ENCODE results near the gene TSKS.

The TSKS gene

GRCh38 chr19:49713236-49713845 lies 49.8 kb downstream of the TSKS start:
- no peak for DNase-seq

GRCh38 chr19:49712397-49712859 lies 50.7 kb downstream of the TSKS start:
- DNase-seq = no peak

DNA sequence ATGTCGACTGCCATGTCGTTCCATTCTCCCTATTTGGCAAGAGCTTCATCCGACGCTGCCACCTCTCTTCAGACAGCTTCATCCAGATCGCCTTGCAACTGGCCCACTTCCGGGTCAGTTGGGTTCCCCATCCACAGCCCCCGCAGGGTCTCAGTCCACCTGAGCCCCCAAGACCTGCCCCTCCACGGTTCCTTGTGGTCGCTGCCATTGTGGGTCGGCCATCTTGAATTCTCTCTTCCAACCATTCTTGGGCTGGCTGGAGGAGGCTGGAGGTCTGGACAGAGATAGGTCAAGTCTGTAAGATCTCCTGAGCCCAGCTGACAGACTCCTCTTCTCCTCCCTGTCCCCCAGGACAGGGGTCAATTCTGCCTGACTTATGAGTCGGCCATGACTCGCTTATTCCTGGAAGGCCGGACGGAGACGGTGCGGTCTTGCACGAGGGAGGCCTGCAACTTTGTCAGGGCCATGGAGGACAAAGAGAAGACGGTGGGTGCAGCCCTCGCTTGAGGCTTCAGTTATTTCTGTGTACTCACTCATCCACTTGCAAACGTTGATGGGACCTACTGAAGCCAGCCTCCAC lies 52.6 kb downstream of the TSKS start:
- no peak for DNase-seq

DNA sequence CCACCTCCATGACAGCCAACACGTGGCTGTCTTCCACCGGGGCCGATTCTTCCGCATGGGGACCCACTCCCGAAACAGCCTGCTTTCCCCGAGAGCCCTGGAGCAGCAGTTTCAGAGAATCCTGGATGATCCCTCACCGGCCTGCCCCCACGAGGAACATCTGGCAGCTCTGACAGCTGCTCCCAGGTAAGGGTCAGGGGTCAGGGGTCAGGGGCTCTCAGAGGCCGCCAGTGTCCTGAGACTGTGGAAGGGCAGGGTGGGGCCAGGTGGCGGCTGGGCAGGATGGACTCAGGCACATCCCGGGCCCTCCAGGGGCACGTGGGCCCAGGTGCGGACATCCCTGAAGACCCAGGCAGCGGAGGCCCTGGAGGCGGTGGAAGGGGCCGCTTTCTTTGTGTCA lies 57.2 kb downstream of the TSKS start:
- no peak for DNase-seq

GRCh38 chr19:49704888-49705642 lies 58.0 kb downstream of the TSKS start:
- no peak for DNase-seq

DNA sequence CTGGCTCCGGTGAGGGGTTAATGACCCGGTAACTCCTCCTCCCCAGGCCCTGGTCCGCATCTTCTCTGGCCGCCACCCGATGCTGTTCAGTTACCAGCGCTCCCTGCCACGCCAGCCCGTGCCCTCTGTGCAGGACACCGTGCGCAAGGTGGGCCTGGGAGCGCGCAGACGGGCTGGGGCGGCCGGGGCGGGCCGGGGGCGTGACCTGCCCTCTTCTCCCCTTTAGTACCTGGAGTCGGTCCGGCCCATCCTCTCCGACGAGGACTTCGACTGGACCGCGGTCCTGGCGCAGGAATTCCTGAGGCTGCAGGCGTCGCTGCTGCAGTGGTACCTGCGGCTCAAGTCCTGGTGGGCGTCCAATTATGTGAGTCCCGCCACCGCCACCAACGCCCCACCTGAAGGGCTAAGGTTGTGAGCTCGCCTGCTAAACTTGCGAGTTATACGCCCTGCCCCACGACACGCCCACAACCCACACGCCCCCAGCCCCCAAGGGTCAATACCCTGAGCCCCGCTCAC lies 61.8 kb downstream of the TSKS start:
- DNase-seq = no peak

DNA sequence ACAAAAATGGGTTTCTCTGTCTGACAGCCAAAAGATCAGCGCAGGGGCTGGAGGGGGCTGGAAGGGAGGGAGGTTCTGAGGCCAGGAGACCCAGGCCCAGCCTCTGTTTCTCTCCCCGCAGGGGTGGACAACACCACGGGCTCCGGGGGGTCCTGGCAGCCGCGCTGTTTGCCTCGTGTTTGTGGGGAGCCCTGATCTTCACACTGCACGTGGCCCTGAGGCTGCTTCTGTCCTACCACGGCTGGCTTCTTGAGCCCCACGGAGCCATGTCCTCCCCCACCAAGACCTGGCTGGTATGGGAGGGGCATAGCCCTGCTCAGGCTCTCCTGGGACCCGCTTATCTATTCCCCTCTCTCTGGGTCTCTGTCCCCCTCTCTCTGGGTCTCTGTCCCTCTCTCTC lies 62.5 kb downstream of the TSKS start:
- no peak for DNase-seq

DNA sequence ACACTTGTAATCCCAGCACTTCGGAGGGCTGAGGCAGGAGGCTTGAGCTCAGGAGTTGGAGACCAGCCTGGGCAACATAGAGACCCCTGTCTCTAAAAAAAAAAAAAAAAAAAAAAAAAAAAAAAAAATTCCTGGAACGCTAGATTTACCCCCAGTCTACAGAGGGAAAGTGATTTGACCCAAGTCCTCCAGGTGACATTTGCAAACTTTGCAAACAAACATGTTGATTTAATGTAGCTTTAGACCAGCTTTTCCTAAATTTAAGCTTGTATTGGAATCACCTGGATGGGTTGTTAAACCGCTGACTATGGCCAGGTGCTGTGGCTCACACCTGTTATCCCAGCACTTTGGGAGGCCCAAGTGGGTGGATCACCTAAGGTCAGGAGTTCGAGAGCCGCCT lies 63.7 kb downstream of the TSKS start:
- no peak for DNase-seq

- DNase-seq = no peak
These were observed 66.2 kb downstream of the TSKS start for GRCh38 chr19:49696865-49697264.

DNA sequence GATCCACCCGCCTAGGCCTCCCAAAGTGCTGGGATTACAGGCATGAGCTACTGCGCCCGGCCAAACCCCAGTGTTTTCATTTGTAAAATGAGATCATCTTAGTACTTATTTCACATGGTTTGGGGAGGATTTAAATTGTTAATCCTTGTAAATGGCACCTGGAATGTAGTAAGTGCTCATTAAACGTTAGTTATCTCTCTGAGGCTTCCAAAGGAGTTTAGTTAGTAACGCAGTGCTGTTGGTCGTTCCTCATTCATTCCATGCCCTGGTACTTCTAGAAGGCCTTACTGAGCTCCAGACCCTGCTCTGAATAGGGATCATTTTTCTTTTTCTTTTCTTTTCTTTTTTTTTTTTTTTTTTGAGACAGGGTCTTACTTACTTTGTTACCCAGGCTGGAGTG lies 67.0 kb downstream of the TSKS start:
- DNase-seq = no peak

GRCh38 chr19:49692147-49692506 lies 71.0 kb downstream of the TSKS start:
- no peak for DNase-seq

DNA sequence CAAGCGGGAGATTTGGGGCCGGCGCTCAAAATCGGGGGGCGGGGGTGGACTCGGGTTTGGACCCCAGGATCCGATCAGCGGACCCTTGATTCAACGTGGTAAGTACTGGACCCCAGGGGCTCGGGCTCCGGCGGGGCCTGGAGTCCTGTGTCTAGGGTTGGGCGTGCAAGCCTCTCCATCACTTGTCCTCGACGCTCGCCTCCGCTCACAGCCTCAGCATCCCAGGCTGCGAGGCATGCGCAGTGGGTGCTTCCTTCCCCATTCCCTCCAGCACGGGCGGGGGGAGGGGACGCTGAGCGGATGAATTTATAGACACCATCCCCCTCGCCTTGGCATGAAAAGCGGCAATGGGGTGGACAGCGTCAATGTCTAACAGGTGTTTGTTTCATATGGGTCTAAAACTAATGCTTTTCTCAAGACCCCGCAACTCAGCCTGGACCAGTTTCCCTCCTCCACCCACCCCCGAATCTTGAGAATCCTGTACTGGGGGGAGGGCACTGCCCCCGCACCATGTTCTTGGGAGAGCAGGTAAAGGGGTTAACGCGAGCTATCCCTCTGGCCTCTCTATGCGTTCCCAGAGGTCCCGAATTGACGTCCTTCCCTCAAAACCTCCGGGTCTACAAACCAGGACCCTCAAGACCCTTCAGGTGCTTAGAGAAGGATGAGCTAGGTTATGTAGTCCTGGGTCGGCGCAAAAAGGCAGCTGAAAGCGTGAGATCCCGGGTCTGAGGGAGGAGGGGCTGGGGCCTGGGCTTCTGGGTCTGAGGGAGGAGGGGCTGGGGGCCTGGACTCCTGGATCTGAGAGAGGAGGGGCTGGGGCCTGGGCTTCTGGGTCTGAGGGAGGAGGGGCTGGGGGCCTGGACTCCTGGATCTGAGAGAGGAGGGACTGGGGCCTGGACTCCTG lies 71.6 kb downstream of the TSKS start:
- DNase-seq = peak; percentile 83 to 91

- peak; percentile 94 for DNase-seq
These were observed 72.4 kb downstream of the TSKS start, which contains the start of gene CPT1C for GRCh38 chr19:49690656-49691242. CPT1C (plus strand) TSS chr19:49691116; CDS start chr19:49692253, 1,137 bp downstream.

DNA sequence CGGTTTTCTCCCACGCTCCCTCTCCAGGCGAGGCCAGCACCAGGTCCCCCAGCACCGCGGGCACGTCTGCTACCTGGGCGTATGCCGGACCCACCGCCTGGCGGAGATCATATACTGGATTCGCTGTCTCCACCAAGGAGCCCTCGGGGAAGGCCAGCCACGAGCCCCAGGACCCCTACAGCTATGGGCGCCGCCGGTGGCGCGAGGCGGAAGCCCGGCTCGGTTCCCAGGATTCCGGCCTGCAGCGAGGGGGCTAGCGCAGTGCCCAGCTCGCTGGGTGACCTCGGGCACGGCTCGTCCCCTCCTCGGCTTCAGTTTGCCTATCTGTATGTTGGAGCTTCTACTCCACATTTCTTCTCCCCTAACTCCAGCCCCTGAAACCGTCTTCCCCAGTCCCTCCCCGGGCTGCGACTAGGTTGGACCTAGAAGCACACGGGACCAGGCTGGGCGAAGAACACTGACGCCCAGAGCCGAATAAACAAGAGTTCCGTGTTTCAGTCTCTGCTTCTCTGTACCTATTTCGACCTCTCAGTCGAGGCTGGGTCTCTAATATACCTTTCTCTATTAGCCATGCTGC lies 72.9 kb downstream of the TSKS start:
- DNase-seq = no peak
